Erythroblast (primary cell): ENCODE data around the gene ZBTB44.

ENCODE experiments used
- GATA1 ChIP-seq: IDR thresholded peaks from 2 replicates; pipeline ENCODE4 v1.6.1; 2011; ENCODE audit warnings: low read depth, mild to moderate bottlenecking, control low read depth, low read length, moderate library complexity
- POLR2A ChIP-seq: IDR thresholded peaks from 2 replicates; pipeline ENCODE4 v1.6.1; 2011; ENCODE audit warnings: mild to moderate bottlenecking, low read length

- no peak for TF ChIP-seq POLR2A
- no peak for TF ChIP-seq GATA1
These were observed 36.6 kb downstream of the ZBTB44 start for GRCh38 chr11:130278151-130278550.
